Activated naive CD4-positive, alpha-beta T cell treated with anti-CD3 and anti-CD28 coated beads, Interleukin-2, amount 50 U/mL, for 72 hours (primary cell): ENCODE results near the gene ALCAM. TPM values are rescaled to one million over a fixed set of nuclear protein-coding genes. Genes with fewer than 3 reads are reported as not detected.
A peak's percentile ranks its signal among the peaks of the same experiment; 100 is the strongest.
"Not testable (repeated sequence)": the region's sequence is repeated elsewhere in the genome, so short reads cannot be mapped to it uniquely, and the experiment has no call there.

Source experiments
- ATAC-seq, 2 donors: fragments of 150-1000 bp; cut with Tn5 transposase; 2 replicates each; pipeline ENCODE4 v1.10.0; 2021; ENCODE audit warnings: mild to moderate bottlenecking in 2 of 2, moderate library complexity in 2 of 2
- DNase-seq, 2 donors: peaks; one replicate each; pipeline ENCODE4 v3.0.0; 2021 to 2022; ENCODE audit warnings: low spot score in 2 of 2
- H3K27ac Mint-ChIP-seq, 2 donors: one replicate each; pipeline ENCODE4 v1.8.0; 2022; ENCODE audit warnings: mild to moderate bottlenecking in 2 of 2, mixed read lengths in 2 of 2
- H3K36me3 Mint-ChIP-seq, 2 donors: one replicate each; pipeline ENCODE4 v1.8.0; 2022; ENCODE audit warnings: mixed read lengths in 2 of 2
- H3K9me3 Mint-ChIP-seq, 2 donors: one replicate each; pipeline ENCODE4 v1.8.0; 2022; ENCODE audit warnings: mixed read lengths in 2 of 2
- total RNA-seq, 2 donors: library from RNA; stranded (reverse); gene quantifications; one replicate each; pipeline ENCODE4 v1.2.3, GENCODE V29; 2022

Gene ALCAM
- total RNA-seq, 2 donors from 2014 or later: 17.4 to 18.8 TPM

DNA sequence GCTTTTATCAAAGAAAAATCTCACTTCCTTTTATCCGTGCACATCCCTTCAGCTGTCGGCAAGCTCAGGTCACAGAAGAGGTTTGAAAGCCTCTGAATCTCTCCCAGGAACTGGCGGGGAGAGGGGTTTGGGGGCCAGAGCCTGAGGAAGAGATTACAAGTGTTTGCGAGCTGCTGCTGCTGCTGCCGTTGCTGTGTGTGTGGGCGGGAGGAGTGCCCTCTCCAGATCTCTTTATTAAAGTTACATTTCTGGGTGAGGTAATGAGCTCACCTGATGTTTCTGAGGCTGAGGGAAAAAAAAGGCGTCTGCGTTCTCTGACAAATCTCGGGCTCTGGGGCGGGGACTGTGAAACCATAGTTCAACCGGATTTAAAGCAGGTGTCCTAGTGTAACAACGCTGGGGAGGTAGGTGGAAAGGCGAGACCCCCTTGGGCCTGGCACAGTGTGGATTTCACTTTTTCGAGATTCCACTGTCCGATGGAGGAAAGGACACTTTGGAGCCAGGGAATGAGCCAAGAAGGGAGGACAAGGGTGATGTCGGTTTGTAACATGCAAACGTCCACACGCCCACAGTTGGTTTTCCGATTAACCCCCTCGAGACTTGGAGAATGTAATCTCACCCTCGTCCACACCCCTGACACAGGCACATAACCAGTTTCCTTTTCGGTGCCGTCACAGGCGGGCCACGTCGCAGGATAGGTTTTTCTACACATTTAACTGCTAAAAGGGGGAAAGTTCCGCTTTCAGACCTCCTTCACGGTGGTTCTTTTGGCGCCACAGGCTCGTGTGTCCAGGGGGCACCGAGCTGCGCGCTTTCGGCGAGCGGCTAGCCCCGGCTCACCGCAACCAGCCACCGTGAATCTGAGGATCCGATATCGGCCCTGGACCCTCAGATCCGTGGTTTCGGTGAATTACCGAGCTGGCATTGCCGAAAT is 2.1 kb downstream of the ALCAM start:
- Mint-ChIP-seq H3K36me3 (peaks cover 0 to 16% of the 10 kb centered on the region in 2 donors), H3K27ac (peak overlapping the region; percentile 96 to 100), H3K9me3 (no peaks in the 10 kb centered on the region)
- DNase-seq: peak; percentile 73 to 81
- ATAC-seq: peak; percentile 25 to 58

DNA sequence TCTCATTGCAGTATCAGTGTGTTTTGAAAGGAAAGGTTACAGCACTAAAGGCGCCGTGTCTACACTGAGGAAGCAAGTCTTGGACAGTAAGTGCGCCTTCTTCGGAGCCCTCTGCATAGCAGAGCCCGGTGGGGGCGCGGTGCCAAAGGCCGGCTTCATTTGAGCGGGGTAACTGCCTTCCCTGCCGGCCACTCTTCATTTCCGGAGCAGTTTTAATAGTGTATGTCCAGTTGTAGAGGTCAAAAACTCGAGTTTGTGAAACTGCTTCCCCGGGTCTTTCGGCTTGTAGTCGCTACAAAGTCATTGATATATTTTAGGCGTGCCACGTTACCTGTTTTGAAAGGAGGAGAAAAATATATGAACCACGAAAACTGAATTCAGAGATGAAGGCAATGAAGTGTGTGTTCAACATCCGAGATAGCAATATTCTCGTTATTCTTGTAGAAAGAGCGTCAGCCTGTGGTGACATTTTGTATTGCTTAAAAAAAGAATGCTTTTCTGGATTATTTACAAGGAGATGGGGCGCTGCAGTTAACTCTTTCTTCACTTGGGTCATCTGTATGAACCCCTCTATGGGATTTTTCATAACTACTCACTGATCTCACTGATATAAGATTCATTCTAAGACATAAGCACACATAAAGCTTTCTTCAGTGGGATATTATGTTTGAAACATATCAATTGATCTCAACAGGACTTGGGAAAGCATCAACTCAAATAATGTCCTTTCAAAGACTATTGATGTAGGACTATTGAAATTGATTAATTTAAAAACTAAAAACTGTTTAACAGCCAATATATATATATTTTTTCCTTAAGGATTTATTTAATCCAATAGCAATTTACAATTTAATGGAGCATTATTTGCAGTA is 3.0 kb downstream of the ALCAM start:
- peak in 1 of 2 donors; percentile 24 for DNase-seq
- no peak for ATAC-seq
- H3K27ac Mint-ChIP-seq: peak overlapping the region; percentile 96 to 100
- peaks cover 0 to 16% of the 10 kb centered on the region in 2 donors for H3K36me3 Mint-ChIP-seq
- no peaks in the 10 kb centered on the region for H3K9me3 Mint-ChIP-seq

DNA sequence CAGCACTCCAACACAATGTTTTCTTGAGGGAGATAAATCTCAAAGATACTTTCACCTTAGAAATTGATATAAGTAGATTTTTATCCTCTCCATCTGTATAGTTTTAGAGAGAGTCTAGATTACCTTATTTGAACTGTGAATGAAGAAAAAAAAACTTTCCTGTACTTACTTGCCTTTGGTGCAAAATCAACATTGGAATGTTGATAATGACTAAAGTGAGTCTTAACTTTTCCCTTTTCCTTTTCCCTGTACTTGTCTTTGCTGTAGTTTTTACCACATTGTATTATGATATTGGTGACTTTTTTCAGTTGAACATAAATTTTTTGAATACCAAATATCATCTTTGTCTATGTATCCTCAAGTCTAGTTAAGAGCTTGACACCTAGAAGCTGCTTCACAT is 6.7 kb downstream of the ALCAM start:
- Mint-ChIP-seq H3K27ac (no peak overlapping the region), H3K36me3 (peaks cover 0 to 10% of the 10 kb centered on the region in 2 donors), H3K9me3 (no peaks in the 10 kb centered on the region)
- DNase-seq: no peak
- no peak for ATAC-seq

DNA sequence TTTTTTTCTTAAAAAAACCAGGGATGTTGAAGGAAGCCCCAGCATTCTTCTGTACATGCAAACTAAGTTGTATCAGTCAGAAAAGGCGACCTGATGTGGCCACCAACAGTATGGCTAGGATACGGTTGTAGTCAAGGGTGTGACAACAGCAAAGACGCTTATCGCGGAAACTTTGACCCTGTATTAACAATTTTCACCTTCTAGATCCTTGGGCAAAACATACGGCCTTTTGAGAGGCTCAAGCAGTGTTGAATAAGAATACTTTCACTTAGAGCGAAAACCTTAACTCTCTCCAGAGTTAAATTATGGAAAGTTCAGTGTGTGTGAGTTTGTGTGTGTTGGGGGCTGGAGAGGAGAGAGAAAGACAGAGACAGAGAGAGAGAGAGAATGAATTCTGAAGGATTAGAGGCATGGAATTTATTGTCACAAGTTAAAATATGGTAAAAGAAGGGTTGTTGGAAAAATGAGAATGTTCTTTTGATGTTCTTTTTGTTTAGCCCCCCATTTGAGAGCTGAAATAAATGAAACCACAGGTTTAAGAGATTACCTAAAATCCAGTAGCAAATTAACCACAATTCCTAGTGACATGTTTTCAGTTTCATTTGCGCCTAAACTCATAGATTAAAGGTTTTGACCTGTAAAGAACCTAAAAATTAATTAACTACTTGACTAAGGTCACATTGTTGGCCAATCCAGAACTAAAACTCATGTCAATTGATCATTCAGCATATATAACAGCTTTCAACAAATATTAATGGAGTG is 9.2 kb downstream of the ALCAM start:
- no peaks in the 10 kb centered on the region for H3K9me3 Mint-ChIP-seq
- H3K27ac Mint-ChIP-seq: no peak overlapping the region
- ATAC-seq: no peak
- no peak for DNase-seq
- H3K36me3 Mint-ChIP-seq: no peaks in the 10 kb centered on the region

DNA sequence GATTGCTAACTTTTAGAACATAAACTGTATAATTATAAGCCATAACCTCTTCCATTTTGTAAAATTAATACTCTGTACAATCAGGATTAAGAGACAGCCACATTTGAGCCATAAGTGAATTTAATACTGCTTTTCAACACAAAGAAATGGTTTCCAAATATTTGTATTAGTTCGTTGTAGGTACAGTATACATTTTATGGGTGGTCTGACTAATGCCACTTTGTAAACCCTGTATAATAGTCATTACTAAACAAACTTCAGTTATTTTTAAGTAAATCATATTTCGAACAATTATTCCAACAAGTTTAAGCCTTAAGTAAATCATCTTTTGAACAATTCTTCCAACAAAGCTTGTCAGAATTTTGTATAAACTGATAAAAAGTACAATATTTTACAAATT is 11.0 kb downstream of the ALCAM start:
- no peaks in the 10 kb centered on the region for H3K9me3 Mint-ChIP-seq
- DNase-seq: no peak
- no peak overlapping the region for H3K27ac Mint-ChIP-seq
- ATAC-seq: no peak
- H3K36me3 Mint-ChIP-seq: peaks cover 0 to 2% of the 10 kb centered on the region in 2 donors

DNA sequence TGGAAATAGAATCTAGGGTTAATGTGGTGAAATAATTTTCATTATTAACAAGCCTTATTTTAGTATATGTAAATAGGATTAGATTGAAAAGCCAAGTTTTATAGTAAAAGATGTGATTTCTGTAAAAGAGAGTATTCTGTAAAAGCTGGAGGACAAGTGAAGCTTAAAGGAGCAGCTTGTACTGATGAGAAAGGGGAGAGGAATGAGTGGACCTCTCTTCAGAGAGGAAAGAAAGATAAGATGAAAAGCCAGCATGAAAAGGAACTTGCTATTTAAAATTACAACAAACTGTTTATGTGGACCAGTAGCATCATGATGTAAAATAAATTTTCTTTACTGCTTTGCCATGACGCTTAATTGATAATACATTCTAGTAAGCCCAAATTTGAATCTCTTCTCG is 18.5 kb downstream of the ALCAM start:
- ATAC-seq: no peak
- peaks cover 0 to 3% of the 10 kb centered on the region in 2 donors for H3K9me3 Mint-ChIP-seq
- no peak overlapping the region for H3K27ac Mint-ChIP-seq
- no peak for DNase-seq
- H3K36me3 Mint-ChIP-seq: peaks cover 6 to 15% of the 10 kb centered on the region in 2 donors

DNA sequence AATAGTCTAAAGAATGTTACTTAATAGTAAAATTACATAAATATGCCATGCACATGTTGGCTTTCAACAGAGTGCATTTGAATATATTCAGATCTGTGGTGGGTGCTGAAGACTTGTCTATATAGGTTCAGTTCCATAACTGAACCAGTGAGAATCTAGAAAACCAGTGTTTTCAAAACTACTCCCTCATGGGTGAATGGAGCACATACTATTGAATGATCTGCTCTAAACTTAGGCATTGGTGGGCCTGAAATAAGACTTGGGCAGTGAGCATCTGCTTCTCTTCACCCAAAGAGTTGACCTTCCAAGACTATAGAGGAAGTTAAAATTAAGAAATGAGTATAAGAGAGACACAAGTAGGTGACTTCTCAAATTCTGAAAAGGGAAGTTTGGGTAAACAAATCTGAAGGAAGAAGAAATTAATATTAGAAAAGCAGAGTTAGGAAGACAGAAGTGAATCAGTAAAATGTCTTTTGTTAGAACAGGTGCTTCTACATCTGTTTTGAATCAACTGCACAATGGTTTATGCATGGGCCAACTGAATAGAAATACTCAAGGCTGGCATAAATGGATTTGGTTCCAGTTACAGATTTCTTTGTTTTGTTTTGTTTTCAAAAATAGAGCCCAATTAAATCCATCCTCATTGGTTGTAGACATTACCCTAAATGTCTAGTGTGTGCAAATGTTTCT is 19.3 kb downstream of the ALCAM start:
- Mint-ChIP-seq H3K27ac (no peak overlapping the region), H3K36me3 (peaks cover 12 to 21% of the 10 kb centered on the region in 2 donors), H3K9me3 (peaks cover 2 to 4% of the 10 kb centered on the region in 2 donors)
- no peak for ATAC-seq
- no peak for DNase-seq

DNA sequence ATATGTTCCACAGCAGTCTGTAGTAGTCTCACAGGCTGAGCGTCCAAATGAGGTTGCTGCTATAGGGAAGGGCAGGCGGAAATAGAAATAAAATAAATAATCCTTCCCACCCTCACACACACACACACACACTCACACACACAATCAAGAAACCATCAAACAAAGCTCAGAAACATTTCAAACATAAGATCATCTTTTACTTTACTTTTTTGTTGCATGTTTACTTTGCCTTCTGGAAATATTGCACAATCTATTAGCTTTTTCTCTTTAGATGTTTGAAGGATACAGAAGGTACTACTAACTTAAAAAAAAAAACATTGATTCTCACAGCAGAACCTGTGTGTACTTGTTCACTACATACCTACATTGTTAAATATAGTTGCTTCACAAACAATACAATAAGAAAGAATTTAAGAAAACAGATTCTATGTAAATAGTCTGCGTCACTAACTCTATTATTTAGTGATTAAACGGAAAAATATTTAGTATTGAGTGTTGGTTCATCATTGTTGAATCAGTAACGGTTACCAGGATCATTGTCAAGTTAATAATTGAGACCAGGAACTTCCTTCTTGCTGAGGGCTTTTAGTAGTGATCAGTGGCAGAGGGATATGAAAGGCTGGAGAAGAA is 20.5 kb downstream of the ALCAM start:
- Mint-ChIP-seq H3K9me3 (peaks cover 10 to 14% of the 10 kb centered on the region in 2 donors), H3K27ac (no peak overlapping the region), H3K36me3 (peaks cover 21 to 29% of the 10 kb centered on the region in 2 donors)
- no peak for ATAC-seq
- no peak for DNase-seq

DNA sequence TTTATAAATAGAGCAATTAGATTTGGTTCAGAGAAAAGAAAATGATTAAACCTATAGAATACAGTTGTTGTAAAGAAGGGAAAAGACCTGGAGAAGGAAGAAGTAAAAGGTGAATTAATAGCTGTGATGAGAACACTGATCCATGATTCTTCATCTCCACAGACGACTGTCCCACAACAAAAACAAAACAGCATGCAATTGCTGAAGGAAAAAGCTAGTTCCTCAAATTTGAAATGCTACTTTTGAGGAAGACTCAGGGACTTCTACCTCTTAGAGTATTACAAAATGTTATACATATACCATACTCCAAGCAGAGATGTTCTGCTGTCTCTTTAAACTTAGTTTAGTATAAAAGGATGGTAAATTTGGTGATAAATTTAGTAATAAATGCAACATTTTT is 21.5 kb downstream of the ALCAM start:
- H3K9me3 Mint-ChIP-seq: peaks cover 14 to 20% of the 10 kb centered on the region in 2 donors
- no peak for ATAC-seq
- H3K27ac Mint-ChIP-seq: no peak overlapping the region
- no peak for DNase-seq
- H3K36me3 Mint-ChIP-seq: peaks cover 27 to 31% of the 10 kb centered on the region in 2 donors

DNA sequence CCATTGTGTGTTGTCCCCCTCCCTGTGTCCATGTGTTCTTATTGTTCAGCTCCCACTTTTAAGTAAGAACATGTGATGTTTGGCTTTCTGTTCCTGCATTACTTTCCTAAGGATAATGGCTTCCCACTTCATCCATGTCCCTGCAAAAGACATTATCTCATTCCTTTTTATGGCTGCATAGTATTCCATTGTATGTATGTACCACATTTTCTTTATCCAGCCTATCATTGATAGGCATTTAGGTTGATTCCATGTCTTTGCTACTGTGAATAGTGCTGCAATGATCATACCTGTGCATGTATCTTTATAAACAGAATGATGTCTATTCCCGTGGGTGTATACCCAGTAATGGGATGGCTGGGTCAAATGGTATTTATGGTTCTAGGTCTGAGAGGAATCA is 23.1 kb downstream of the ALCAM start:
- Mint-ChIP-seq H3K9me3 (peaks cover 14 to 20% of the 10 kb centered on the region in 2 donors), H3K36me3 (peaks cover 27 to 31% of the 10 kb centered on the region in 2 donors)
- not testable (repeated sequence) for H3K27ac Mint-ChIP-seq, DNase-seq, ATAC-seq

DNA sequence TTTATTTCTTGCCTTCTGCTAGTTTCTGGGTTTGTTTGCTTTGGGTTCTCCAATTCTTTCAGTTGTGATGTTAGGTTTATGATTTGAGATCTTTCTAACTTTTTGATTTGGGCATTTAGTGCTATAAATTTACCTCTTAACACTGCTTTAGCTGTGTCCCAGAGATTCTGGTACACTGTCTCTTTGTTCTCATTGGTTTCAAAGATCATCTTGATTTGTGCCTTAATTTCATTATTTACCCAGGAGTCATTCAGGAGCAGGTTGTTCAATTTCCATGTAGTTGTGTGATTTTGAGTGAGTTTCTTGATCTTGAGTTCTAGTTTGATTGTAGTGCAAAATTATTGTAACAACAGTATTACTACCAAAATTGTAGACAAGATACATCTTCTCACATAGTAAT is 25.9 kb downstream of the ALCAM start:
- DNase-seq, H3K27ac Mint-ChIP-seq, ATAC-seq: not testable (repeated sequence)
- Mint-ChIP-seq H3K9me3 (peaks cover 14 to 20% of the 10 kb centered on the region in 2 donors), H3K36me3 (peaks cover 27 to 31% of the 10 kb centered on the region in 2 donors)

DNA sequence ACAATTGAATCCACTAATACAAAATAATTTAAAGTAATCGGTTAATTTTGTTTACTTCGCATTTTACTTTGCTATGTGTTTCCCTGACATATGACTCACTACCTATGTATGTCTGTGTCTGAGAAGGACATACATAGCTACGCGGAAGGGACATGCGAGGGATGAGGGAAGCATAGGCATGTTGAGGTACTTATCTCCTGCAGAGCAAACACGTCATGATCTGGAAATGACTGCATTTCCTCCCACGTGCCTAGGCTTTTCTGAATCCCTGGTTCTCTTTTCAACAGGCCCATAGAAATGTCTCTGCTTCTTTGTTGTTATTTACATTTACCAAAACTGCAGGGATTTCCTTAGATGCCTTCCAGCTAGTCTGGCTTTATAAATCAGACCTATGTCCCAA is 27.5 kb downstream of the ALCAM start:
- DNase-seq (no peak), ATAC-seq (no peak)
- peaks cover 14 to 20% of the 10 kb centered on the region in 2 donors for H3K9me3 Mint-ChIP-seq
- peaks cover 27 to 31% of the 10 kb centered on the region in 2 donors for H3K36me3 Mint-ChIP-seq
- H3K27ac Mint-ChIP-seq: no peak overlapping the region

DNA sequence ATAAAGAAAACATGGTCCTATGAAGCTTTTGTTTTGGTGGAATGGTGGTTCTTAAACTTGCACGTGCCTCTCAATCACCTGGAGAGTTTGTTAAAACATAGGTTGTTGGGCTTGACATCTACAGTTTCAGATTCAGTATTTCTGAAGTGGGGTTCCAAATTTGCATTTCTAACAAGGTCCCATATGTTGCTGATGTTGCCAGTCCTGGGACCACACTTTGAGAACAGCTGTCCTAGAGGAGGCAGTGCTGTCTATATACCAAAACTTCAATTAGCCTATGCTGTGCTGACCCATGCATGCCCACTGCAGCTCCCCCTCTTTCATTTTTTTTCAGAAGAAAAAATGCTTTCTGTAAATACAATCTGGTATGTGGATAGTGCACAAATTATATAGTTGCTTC is 31.3 kb downstream of the ALCAM start:
- DNase-seq: no peak
- ATAC-seq: no peak
- Mint-ChIP-seq H3K9me3 (no peaks in the 10 kb centered on the region), H3K36me3 (peaks cover 0 to 2% of the 10 kb centered on the region in 2 donors), H3K27ac (no peak overlapping the region)

DNA sequence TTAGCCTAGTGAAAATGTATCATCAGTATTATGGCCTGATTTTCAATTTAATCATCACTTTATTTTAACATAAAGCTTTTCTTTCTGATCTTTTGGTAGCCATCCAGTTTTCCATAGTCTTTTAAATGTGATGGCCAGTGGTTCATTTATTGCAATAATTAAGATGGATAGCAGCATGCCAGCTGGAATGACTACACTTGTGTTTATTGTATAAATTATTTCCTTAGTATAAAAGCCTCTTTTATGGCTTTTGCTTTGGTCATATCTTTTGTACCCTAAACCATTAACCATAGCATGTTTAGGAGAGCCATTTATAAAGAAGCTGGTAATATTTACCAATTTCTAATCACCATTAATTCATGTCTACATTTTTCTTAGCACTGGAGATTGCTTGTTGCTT is 31.7 kb downstream of the ALCAM start:
- Mint-ChIP-seq H3K9me3 (peaks cover 3 to 4% of the 10 kb centered on the region in 2 donors), H3K36me3 (peaks cover 4% of the 10 kb centered on the region in 2 donors), H3K27ac (no peak overlapping the region)
- ATAC-seq: no peak
- no peak for DNase-seq

DNA sequence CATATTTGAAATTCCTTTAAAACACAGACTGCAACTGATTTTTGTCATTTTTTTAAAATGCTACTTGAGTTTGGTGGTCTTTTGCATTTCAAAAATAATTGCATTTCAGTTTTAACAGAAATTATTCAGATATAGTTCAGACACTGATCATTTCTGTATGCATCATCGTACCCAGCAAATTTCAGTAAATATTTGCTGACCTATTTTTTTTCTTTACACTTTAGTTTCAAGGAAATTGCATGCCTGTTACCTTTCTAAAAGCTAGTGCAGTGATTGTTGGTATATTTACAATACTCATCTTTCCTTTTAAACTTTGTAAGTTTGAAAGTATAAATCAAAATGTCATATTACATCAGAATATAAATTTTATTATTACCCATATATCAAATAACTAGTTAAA is 32.4 kb downstream of the ALCAM start:
- Mint-ChIP-seq H3K9me3 (peaks cover 8 to 10% of the 10 kb centered on the region in 2 donors), H3K36me3 (peaks cover 9 to 10% of the 10 kb centered on the region in 2 donors), H3K27ac (no peak overlapping the region)
- ATAC-seq (no peak), DNase-seq (no peak)
